ELF-1 (cell line): ENCODE data around the gene PHACTR2.
"Not testable (repeated sequence)": the region's sequence is repeated elsewhere in the genome, so short reads cannot be mapped to it uniquely, and the experiment has no call there.

ENCODE experiments used
- DNase-seq: peaks from one replicate; pipeline ENCODE4 v3.0.0-alpha.2; 2016; ENCODE audit warnings: low read depth, low spot score

PHACTR2 gene

DNA sequence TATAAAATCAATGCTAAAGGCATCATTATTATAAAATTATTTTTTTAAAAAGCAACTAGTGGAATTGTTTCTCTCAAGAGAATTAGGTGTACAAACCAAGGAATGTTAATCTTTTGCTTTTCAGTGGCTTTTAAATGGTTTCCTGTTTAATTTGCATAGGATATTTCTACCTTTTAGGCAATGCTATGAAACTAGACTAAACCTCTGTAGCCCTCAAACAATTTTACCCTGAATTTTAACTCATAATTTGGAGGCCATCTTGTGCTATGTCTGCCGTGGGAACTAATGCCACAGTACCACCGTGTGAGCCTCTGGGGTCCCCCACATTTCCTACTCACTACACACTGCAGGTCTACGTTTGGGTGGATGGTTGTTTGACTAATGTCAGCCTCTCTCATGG, 20.6 kb downstream of the PHACTR2 start:
- no peak for DNase-seq

DNA sequence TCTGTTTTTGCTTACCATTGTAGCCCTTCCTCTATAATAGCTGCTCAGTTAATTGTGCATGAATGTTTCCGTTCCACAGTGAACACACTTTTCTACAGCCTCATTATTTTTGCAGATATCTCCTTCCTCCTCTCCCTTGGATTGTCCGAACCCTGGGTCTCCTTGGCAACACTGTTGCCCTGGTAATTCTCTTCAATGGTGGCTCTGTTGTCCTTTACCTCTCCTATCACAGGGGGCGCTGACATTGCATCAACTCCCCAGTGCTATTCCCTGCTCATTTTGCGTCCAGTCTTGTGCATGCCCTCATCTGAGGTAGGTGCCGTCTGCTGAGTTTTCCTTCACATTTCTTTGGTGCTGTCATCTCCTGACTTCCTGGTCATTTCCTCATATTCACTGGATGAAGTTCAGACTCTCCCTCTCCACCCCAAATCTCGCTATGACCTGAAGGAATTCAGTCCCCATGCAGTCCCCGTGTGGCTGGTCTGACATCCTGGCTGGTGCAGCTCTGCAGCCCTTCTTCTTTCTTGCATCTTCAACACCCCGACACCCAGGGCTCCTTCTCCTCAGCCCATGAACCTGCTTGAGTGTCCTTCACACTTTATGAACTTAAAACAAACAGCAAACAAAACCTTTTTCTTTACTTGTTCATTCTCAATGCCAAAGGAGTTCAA, 21.1 kb downstream of the PHACTR2 start:
- peak; percentile 33 for DNase-seq

DNA sequence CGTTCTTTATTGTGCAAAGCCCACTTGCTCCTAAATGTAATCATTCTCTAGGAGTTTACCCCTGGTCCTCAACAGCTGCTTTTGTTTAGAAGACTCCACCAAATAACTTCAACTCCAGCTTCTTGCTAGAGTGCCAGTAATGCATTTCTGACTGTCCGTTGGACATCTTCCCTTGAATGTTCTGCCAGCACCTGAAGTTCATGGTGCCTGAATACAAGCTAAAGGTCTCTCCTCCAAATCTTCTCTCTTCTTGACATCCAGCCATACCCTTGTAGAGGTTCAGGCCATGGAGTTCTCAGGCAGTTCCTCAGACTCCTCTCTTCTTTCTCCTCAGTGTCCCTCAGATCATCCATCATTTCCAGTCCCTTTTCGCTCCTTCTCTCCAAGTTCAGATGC, 21.7 kb downstream of the PHACTR2 start:
- DNase-seq: no peak

GRCh38 chr6:143700684-143701348, 23.1 kb downstream of the PHACTR2 start:
- no peak for DNase-seq

- DNase-seq: no peak
Observed at GRCh38 chr6:143701349-143702234, 23.8 kb downstream of the PHACTR2 start.

DNA sequence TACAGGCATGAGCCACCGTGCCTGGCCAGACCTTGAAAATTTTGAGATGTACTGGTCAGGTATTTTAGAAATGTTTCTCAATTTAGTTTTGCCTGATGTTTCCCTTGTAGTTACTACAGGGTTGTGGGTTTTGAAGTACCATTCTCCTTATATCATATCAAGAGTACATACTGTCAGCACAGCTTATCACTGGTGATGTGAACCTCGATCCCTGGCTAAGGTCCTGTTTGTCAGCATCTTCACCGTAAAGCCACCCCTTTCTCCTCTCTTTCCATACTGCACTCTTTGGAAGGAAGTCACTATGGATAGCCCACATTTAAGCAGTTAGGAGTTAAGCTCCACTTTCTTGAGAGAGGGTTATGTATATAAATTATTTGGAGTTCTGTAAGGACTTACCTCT, 27.8 kb downstream of the PHACTR2 start:
- no peak for DNase-seq

DNA sequence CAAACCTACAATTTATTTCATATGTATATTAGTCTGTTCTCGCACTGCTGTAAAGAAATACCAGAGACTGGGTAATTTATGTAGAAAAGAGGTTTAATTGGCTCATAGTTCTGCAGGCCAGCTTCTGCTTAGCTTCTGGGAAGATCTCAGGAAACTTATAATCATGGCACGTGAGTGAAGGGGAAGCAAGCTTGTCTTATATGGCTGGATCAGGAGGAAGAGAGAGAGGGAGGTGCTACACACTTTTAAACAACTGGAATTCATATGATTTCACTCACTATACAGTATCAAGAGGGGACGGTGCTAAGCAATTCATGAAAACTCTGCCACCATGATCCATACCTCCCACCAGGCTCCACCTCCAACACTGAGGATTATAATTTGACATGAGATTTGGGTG, 29.9 kb downstream of the PHACTR2 start:
- DNase-seq: no peak

- no peak for DNase-seq
Observed at GRCh38 chr6:143708889-143709288, 31.1 kb downstream of the PHACTR2 start.

DNA sequence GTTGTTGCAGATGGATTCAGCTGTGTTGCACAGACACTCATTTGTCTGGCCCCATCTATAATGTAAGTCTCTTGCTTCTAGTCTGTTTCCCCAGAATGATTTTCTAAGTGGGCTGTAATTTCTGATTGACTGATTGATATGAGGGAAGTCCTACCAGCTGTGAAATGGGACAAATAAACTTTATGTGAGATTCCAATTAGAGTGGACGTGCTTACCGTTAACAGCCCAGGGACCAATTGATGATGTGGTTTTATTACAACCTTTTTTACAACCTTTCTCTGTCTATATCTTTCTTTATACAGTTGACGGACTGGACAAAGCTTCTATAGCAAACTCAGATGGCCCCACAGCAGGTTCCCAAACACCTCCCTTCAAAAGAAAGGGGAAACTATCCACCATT, 33.9 kb downstream of the PHACTR2 start:
- no peak for DNase-seq

GRCh38 chr6:143718472-143718871, 40.7 kb downstream of the PHACTR2 start:
- DNase-seq: no peak

- DNase-seq: no peak
Observed at GRCh38 chr6:143721642-143722041, 43.9 kb downstream of the PHACTR2 start.

DNA sequence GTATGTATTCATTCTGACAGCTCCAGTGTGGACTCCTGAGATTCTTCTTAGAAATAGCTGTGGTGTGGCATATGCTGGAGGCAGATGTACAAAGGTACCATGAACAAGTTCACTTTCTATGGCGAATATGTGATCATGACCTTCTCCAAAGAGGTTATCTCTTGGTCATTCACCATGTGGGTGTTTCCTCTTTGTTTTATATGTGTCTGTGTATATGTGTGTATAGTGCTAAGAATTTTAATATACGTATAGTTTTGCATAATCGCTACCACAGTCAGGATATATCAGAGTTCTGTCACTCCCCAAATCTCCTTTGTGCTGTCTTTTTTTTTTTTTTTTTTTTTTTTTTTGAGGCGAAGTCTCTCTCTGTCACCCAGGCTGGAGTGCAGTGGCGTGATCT, 47.1 kb downstream of the PHACTR2 start:
- DNase-seq: no peak

- no peak for DNase-seq
Observed at GRCh38 chr6:143726015-143726647, 48.4 kb downstream of the PHACTR2 start.

DNA sequence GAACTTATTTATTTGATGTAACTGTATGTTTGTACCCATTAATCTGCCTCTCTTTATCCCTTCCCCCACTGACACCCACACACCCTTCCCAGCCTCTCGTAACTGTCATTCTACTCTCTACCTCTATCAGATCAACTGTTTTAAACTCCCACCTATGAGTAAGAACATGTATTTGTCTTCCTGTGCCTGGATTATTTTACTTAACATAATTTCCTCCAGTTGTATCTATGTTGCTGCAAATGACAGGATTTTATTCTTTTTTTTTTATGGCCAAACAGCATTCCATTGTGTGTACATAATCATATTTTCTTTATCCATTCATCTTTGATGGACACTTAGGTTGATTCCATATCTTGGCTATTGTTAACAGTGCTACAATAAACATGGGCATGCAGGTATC, 49.3 kb downstream of the PHACTR2 start:
- no peak for DNase-seq

DNA sequence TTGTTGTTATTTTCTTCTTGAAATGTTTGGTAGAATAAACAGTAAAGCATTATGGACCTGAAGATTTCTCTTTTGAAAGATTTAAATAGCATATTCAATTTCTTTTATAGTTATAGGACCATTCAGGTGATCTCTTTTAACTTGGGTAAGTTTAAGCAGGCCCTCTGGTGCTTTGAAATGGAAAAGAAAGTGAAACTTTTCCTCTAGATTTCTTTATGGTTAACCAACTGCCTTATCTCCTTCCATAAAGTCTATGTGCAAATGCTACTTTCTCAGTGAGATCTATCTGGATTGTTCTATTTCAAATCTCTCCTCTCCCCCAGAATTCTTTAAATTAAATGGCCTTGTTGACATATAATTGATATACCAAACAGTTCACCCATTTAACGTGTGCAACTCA, 54.0 kb downstream of the PHACTR2 start:
- DNase-seq: no peak

DNA sequence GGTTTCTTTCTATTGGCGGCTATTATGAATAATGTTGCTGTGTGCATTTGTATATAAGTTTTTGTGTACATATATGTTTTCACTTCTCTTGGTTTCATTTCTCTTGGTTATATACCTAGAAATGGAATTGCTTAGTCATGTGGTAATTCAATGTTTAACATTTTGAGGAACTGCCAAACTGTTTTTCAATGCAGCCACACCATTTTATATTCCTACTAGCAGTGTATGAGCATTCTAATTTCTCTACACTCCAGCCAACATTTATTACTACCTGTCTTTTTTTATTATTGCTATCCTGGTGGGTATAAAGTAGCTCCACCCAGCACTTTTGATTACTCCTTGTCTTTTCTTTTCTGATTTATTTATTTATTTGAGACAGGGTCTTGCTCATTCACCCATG, 54.8 kb downstream of the PHACTR2 start:
- no peak for DNase-seq

DNA sequence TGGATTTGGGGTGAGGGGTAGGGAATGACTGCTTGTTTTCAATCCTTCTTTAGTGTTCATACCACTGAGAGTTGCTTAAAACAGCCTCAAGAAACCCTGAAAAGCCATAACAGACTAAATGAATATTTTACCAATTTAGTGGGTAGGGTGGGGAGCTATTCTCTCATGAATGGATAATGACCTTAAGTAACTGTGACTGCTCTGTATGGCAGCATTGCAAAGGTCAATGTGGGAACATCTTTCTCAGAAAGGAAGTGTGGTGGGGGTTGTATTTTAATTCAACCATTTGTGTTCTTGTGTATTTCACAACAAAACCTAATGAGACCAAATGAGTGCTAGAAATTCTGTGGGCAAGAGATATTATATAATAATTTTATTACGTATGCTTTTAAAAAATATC, 55.7 kb downstream of the PHACTR2 start:
- DNase-seq: no peak

GRCh38 chr6:143734641-143735063, 56.9 kb downstream of the PHACTR2 start:
- DNase-seq: no peak

GRCh38 chr6:143738072-143738690, 60.4 kb downstream of the PHACTR2 start:
- DNase-seq: not testable (repeated sequence)

GRCh38 chr6:143739341-143739851, 61.6 kb downstream of the PHACTR2 start:
- no peak for DNase-seq

GRCh38 chr6:143740213-143740612, 62.4 kb downstream of the PHACTR2 start:
- DNase-seq: peak; percentile 60
